OCI-LY3 (cell line): ENCODE measurements around the gene SLC29A3.

Experiments
- CTCF ChIP-seq: fragments of 200-600, 300-600 bp; sonication (generic); IDR thresholded peaks from 2 replicates; pipeline ENCODE4 v1.5.1; 2014; ENCODE audit warnings: antibody characterized with exemption, low read length, low read depth
- EZH2phosphoT487 ChIP-seq: fragments of 200-600 bp; shearing (Covaris generic); IDR thresholded peaks from 2 replicates; pipeline ENCODE4 v1.6.1; 2018; ENCODE audit warnings: antibody characterized with exemption, mixed run types, low read depth

- TF ChIP-seq CTCF (no peak), EZH2phosphoT487 (no peak)
These were observed 90.6 kb downstream of the SLC29A3 start for GRCh38 chr10:71409516-71410104.
